GM12801 (cell line): ENCODE measurements around the gene VSTM5.

Experiments used
- CTCF ChIP-seq: IDR thresholded peaks from one replicate; pipeline ENCODE4 v1.5.1; 2011; ENCODE audit warnings: control low read depth; ENCODE audit not compliant: insufficient read length; ENCODE audit errors: extremely low read depth

VSTM5 gene

GRCh38 chr11:93840981-93841380 lies 9.4 kb downstream of the VSTM5 start:
- no peak for TF ChIP-seq CTCF

- TF ChIP-seq CTCF = no peak
These were observed 10.2 kb downstream of the VSTM5 start for GRCh38 chr11:93840180-93840579.

GRCh38 chr11:93838967-93839366 lies 11.5 kb downstream of the VSTM5 start:
- TF ChIP-seq CTCF = no peak

GRCh38 chr11:93832780-93833179 lies 17.6 kb downstream of the VSTM5 start:
- no peak for TF ChIP-seq CTCF

- TF ChIP-seq CTCF = no peak
These were observed 18.9 kb downstream of the VSTM5 start for GRCh38 chr11:93831343-93832127.

GRCh38 chr11:93829598-93829997 lies 20.8 kb downstream of the VSTM5 start:
- TF ChIP-seq CTCF = no peak

- no peak for TF ChIP-seq CTCF
These were observed 23.1 kb downstream of the VSTM5 start for GRCh38 chr11:93827363-93827762.
